ENCODE data around the gene C11orf52.
"Not testable (repeated sequence)": the region's sequence is repeated elsewhere in the genome, so short reads cannot be mapped to it uniquely, and the experiment has no call there.

C11orf52 gene

DNA sequence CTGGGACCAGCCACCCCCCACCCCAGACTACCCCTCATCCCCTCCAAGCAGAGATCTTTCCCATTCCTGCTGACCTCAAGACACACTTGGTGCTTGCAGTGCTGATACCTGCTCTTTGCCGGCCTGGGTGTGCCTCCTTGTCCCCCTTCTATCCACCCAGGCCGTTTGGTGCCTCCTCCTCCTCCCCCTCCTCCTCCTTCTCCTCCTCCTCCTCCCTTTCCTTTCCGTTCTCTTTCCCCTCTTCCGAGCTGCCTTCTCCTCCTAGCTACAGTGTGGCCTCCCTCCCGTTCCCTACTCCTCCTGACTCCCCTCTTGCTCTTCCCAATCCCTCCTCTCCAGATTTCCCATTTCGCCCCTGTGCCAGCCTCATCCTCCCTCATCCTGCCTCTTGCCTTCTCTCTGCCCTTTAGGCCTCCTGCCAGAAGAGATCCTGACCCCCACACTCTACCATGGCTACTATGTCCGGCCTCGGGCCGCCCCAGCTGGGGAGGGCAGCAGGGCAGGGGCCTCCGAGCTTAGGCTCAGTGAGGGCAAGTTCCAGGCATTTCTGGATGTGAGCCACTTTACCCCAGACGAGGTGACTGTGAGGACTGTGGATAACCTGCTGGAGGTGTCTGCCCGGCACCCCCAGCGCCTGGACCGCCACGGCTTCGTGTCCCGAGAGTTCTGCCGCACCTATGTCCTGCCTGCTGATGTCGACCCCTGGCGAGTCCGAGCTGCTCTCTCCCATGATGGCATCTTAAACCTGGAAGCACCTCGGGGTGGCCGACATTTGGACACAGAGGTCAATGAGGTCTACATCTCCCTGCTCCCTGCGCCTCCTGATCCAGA, 5.5 kb upstream of the C11orf52 start:
- DNase-seq = peak in 1 of 2 experiments; percentile 37

DNA sequence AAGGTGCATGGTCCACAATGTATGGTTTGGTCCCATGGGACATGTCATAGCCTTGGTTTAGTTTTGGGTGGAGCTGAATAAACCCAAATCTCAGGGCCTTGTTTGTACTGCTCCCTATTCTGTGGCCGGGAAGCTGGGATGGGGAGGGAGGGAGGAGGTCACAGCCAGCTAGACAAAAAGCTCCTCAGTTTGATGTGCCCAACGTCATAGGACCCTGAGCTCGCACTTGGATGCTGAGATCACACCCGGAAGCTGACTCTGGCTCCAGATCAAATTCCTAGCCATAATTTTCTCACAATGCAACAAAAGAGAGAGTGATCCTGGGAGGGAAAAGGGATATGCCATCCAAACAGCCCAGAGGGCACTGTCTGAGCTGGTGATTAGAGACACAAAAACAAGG, 4.7 kb upstream of the C11orf52 start:
- peak in 1 of 2 experiments; percentile 13 for DNase-seq

DNA sequence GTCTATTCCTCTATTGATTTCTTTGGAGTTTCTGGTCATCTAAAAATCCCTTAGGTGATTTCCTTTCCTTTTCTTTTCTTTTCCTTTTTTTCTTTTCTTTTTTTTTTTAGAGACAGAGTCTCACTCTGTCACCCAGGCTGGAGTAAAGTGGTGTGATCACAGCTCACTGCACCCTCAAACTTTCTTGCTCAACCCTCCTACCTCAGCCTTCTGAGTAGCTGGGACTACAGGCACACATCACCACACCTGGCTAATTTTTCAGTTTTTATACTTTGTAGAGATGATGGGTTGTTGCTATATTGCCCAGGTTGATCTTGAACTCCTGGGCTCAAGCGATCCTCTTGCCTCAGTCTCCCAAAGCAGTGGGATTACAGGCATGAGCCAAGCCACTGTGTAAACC, 1.9 kb upstream of the C11orf52 start:
- no peak for DNase-seq

DNA sequence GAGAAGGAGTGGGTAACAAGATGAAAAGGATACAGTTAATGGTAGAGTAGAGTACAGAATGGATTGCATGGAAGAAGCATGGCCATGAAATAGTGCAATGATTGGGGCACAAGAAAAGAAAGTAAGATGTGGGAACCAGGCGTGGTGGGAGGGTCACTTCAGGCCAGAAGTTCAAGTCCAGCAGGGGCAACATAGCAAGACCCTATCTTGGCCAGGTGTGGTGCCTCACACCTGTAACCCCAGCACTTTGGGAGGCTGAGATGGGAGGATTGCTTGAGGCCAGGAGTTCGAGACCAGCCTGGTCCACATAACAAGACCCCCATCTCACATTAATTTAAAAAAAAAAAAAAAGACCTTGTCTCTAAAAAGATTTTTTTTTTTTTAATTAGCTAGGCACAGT, 1.4 kb upstream of the C11orf52 start:
- no peak for DNase-seq

DNA sequence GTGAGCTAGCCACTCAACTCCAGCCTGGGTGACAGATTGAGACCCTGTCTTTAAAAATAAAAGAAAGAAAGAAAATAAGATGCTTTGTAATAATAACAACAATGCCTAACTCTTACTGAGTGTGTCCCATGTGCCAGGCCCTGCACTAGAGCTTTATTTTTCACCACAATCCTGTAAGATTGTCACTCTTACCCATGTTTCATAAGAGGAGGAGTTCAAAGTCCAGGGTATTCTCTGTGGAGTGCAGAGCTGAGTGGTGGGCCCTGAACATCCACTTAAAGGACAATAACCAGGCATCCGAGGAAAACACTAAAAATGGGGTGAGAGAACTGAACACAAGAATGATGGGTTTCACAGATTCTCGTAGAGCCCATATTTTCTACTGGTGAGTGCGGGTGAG, 925 bp upstream of the C11orf52 start:
- no peak for DNase-seq

DNA sequence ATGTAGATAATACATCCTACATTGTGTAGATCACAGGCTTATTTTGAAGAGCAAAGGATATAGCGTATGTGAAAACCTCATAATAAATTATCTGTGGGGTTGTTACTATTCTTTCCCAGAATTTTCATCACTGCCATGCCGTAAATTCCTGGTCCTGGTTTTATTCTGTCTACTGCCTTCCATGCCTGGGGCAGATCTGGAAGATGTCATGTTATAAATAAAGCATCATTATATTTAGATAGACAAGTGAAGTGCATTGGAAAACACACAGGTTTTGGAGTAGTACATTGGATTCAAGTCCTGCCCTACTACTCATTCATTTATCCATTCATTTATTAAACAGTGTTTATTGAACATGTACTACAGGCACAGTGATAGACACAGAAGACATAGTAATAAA, 2.2 kb downstream of the C11orf52 start:
- DNase-seq = no peak

DNA sequence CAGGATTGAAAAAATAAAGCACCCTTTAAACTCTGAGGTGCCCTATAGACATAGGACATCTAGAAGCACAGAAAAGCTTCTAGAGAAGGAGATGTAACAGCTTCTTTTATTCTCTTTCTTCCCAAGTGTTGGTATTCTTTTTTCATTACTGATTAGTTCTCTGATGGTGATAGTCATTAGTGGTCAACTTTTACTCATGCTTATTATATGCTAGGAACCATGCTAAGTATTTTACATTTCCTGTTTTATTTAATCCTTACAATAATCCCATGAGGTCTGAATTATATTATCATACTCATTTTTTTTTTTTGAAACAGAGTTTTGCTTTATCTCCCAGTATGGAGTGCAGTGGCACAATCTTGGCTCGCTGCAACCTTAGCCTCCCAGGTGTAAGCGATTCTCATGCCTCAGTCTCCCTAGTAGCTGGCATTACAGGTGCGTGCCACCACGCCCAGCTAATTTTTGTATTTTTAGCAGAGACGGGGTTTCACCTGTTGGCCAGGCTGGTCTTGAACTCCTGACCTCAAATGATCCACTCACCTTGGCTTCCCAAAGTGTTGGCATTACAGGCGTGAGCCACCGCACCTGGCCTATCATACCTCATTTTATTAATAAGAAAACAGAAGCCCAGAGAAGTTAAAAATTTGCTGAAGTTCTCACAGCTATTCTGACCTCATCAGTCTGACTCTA, 3.0 kb downstream of the C11orf52 start:
- no peak for DNase-seq

DNA sequence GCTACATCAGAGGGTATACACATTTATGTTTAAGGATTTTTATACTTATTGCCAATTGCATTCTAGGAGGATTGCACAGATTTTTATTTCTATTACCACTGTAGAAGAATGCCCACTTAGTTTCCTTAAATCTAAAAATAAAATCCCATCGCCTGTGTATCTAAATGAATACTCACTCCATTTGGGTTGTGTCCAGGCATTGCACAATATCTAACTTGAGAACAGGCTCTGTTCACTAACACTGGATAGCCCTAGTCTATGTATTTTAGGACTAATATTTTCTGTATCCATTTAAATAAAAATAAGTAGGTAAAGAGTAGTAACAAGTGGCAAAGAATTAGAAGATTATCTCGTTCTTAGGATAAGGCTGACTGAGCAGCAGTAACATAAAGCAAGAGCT, 4.1 kb downstream of the C11orf52 start:
- no peak for DNase-seq

DNA sequence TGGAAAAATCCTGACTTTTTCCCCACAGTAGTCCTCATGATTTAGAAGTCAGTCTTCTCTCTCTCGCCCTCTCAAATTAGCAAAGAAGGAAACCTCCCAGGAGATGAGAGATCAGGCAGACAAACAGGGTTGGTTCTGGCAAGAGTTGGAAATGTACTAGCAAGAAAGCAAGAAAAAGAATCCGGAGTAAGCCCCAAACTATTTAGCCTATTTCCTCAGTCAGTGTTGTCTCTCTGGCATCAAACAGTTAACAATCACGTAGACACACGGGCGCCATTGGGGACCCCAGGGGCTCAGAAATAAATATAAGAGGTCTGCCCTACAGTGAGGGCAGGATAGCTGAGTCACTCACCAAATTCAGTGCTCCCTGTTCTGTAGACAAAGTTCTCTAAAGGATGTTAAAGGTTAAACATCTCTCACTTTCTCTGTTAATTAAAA, 4.7 kb downstream of the C11orf52 start:
- DNase-seq = no peak

DNA sequence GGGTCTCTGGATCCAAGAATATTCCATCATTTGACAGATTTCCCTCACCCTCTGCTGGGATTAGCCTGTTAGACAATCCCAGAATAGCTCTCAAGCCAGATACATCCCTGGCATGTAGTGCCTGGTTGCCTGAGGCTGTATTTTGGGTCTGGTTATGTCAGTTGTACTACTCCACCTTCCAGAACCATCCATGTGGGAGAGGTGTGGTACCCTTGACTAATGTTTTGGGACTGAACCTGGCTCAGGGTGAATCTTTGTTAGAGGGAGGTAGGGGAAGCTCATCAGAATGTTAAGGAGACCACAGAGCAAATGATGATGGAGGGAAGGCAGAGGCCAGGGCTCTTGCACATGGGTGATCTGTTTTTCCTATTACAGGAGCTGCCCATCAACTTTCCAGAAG, 5.2 kb downstream of the C11orf52 start:
- no peak for DNase-seq

DNA sequence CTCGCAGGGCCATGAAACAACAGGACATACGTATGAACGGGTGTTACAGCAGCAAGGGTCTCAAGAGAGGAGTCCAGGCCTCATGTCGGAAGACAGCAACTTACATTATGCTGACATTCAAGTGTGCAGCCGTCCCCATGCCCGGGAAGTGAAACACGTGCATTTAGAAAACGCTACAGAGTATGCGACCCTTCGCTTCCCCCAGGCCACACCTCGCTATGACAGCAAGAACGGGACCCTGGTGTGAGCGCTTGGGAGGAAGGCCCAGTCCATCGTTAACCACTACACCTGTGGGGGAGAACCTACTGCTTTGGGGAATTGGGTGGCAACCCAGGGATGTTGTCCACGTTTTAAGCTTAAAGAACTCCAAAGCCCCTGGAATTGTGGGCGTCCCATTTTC, 7.2 kb downstream of the C11orf52 start:
- no peak for DNase-seq

DNA sequence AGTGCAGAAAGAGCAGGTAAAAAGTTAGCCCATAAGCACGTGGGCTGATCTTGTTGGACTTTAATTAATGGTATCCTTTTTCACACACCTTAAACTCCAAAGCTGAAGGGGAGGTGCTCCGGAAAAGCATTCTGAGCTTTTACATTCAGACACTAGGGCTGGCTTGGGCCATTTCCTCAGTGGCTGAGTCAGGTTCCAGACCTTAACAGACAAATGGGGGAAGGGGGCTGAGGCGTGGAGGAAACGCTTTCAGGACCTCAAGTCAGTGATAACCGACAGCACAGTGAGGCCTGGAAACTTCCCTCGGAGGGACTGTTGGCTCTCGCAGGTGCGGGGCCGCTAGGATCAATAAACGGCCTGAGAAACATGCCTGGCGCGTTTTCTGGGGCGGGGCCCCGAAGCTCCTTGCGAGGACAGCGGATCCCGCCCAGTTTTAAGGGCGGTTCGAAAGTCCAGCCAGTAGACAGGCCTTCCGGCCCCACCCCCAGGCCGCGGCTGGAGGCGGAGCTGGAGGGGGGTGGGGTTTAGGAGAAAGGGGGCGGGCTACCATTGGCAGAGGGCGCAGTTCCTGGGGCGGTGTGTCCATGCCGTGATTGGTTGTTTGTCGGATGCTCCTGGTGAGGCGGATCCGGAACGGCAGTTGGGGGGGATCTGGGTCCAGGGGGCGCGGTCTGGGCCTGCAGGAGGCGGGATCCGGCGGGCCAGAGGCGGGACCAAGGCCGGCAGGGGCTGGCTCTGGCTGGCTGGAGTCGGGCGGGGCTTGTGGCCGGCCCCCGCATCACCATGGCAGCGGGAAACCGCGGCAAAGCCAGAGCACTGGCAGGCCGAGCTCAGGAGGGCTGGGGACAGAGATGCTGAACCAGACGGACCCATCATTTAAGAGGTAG, 8.0 kb downstream of the C11orf52 start:
- DNase-seq = peak; percentile 86 to 91

DNA sequence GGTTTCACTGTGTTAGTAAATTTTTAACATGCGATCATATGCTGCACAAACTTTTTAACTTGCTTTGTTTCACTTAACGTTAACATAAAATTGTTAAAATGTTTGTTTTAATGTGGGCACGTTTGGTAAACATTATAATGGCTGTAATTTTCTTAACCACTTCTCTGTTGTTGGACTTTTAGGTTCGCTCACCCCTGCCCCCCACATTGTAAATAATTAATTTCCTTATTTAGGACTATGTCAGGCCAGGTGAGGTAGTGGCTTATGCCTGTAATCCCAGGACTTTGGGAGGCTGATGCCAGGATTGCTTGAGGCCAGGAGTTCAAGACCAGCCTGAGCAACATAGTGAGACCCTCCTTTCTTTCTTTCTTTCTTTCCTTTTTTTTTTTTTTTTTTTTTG, 11.8 kb downstream of the C11orf52 start:
- DNase-seq = no peak

DNA sequence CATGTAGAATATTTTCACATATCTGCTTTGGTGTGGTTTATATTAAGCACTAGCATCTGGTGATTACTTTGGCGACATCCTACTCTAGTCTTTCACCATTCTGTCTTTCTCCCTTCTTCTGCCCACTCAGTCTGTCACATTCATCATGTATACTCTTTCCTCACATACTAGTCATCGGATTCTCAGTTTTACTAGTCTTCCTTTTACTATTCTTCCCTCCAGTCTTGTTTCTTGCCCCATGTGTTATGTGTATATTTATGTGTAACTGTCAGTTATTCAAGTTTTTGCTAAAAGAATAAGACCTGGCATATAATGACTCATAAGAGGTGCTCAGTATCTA, 13.9 kb downstream of the C11orf52 start:
- no peak for DNase-seq

DNA sequence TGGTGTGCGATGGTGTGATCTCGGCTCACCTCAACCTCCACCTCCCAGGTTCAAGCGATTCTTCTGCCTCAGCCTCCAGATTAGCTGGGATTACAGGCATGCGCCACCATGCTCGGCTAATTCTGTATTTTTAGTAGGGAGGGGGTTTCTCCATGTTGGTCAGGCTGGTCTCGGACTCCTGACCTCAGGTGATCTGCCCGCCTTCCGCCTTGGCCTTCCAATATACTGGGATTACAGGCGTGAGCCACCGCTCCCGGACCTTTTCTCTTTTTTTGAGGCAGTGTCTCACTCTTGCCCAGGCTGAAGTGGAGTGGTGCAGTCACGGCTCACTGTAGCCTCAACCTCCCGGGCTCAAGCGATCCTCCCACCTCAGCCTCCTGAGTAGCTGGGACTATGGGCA, 14.5 kb downstream of the C11orf52 start:
- not testable (repeated sequence) for DNase-seq

DNA sequence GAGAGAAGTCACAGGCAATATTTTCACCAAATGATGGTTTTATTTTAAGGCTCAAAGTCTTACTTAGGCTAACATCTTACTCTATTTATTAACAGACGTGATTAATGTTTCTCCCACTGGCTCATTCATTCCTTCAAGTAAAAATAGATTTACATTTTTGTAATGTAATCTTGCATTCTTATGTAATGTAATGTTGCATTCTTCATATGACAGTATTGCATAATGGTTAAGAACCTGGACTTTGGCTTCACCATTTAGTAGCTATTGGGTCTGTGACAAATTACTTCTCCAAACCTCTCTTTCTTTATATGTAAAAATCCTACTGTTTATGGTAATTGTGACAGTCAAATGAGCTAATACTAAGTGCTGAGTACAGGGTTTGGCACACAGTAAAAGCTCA, 15.2 kb downstream of the C11orf52 start:
- DNase-seq = no peak

DNA sequence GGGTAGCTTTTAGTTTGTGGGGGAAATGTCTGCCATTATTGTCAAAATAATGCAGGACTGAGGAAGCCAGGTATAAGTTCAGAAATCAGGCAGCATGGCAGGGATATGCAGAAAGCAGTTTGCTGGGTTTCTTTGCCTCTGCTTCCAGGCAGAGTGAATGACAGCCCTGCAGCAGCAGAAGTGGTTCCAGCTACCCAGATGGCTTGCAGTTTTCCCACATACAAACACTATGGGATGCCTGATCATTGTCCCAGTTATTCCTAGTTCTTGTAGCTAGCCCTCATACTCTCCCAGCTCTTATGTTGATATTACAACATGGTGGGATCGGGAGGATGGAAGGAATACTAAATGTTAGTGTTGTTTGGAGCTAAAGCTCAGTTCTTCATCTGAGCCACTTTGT, 15.6 kb downstream of the C11orf52 start:
- peak in 1 of 2 experiments; percentile 14 for DNase-seq

DNA sequence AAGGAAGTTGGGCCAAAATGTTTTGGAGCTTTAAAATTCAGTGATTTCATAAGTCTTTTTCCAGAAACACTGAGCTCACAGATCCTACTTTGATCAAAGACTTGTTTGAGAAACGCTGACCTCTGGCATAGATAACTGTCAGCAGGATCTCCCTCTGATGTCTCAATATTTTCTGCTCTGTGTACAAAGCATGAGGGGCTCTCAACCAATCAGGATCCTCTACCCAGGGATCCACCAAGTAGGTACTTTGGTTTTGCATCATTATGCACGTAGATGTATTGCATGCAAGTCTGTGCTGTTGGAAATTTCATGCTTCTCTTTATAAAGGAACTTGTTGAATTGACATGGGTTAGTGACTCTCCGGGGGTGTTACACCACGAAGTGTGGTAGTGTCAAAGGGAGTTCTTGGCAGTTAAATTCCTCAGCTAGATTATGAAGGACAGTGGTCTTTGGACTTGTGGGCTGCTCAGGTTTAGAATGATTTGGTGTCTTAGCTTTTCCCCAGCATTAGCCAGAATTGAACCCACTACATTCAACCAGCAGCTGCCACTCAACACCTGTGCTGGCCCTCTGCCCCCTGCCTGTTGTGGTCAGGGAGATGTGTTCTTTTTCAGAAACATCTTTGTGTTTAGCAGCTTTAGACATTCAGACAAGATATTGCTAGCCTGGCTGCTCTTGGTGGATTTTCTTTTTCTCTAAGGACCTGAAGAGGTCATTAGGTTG, 16.8 kb downstream of the C11orf52 start:
- no peak for DNase-seq

DNA sequence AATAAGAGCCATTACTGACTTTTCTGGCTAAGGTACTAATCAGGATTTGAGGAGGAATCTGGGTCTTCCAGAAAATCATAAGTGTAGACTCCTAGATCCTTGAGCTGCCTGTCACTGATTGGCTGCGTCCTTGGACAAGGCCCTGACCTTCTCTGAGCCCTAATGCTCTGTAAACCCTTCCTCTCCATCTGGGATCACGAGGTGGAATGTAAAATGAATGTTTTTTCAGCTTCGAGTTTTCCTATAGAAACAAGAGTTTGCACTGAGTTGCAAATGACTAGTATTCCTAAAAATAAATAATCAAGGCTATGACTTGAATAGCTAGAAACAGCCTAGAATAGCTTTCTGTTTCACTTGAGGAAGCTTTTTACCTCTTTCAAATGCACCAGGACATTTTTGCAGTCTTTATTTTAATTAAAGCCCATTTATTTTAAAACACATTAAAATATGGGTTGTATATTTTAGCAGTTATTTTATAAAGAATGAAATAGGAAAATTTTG, 17.4 kb downstream of the C11orf52 start:
- no peak for DNase-seq

DNA sequence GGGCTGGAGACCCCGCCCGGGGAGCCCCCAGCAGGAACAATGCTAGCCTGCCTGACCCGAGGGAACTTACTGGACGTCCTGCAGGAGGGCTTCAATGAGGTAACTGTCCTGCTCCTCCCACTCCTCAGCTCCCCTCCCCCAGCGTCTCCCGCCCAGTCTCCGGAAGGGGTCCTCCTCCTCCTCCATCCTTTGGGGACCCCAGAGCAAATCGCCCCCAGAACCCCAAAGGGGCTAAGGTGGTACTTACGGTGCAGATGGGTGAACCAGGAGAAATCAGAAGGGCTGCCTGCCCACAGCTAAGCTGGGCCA, 18.7 kb downstream of the C11orf52 start:
- DNase-seq = no peak

DNA sequence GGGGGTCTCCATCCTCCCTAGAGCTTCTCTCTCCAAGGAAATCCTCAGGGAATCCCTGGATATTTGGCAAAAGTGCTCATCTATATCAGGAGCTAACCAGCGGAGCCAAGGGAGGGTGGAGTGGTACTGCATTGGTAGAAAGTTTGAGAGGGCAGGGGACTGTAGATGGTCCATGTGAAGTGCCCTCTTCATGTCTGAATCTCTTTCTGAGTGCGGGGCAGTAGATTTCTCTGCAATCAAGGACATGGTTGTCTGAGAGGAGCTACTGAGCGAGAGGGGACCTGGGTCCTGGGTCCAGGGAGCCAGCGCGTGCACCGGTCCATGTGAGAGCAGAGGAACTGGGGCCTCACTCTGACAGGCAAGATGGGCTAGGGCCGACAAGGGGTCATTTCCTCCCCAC, 19.1 kb downstream of the C11orf52 start:
- DNase-seq = no peak

DNA sequence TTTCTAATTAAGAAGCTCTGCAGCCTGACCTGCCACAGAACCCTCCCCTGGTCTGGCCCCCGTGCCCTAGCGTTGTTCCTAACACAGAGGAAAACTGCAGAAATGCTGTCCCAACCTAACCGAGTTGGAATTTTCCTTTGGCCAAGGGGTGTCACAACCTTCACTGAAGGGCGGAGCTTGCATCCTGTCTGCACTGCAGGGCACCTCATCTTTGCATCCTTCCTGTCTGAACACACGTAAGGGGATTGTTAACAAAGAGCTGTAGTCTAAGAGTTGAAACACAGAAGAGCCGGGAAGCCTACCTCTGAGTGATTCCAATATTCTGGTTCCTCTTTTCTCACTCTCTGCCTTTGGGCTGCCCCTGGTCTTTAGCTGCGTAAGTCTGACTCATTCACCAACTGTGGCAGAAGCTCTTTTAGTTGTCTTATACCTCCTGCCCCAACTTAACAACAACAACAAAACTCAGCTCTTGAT, 20.0 kb downstream of the C11orf52 start:
- DNase-seq = peak; percentile 90 to 91
